ENCODE measurements around the gene CCDC146.

DNA sequence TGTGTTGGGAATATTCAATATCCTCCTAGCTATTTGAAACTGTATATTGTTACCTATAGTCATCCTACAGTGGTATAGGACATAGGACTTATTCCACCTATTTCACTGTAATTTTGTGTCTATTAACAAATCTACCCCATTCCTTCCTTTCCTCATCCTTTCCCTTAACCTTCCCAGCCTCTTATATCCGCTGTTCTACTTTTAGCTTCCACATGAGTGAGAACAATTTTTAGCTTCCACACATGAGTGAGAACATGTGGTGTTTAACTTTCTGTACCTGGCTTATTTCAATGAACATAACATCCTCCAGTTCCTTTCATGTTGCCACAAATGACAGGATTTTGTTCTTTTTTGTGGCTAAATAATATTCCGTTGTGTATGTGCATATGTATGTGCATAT lies 173.1 kb downstream of the CCDC146 start:
- TF ChIP-seq, protein P1, sequence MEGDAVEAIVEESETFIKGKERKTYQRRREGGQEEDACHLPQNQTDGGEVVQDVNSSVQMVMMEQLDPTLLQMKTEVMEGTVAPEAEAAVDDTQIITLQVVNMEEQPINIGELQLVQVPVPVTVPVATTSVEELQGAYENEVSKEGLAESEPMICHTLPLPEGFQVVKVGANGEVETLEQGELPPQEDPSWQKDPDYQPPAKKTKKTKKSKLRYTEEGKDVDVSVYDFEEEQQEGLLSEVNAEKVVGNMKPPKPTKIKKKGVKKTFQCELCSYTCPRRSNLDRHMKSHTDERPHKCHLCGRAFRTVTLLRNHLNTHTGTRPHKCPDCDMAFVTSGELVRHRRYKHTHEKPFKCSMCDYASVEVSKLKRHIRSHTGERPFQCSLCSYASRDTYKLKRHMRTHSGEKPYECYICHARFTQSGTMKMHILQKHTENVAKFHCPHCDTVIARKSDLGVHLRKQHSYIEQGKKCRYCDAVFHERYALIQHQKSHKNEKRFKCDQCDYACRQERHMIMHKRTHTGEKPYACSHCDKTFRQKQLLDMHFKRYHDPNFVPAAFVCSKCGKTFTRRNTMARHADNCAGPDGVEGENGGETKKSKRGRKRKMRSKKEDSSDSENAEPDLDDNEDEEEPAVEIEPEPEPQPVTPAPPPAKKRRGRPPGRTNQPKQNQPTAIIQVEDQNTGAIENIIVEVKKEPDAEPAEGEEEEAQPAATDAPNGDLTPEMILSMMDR (IDR thresholded peaks at IDR 0.05): no peak
- TF ChIP-seq POLR2A (IDR thresholded peaks at IDR 0.05): no peak
